Bronchial epithelial cell (primary cell): Measurements from ENCODE around the gene DLL3. TPM values are rescaled to one million over a fixed set of nuclear protein-coding genes. Genes with fewer than 3 reads are reported as not detected.

Experiments
- DNase-seq: peaks from one replicate; pipeline ENCODE4 v3.0.0-alpha.2; 2010; ENCODE audit warnings: low read depth
- FAIRE-seq: peaks from 2 replicates; lab custom pipeline; 2011; peaks lifted over from hg19 to GRCh38; lab: Jason Lieb, UNC
- H3K27me3 ChIP-seq: 2 replicates; pipeline ENCODE4 v1.5.1; 2011; ENCODE audit warnings: low read length; ENCODE audit not compliant: control insufficient read depth, insufficient read depth
- H3K36me3 ChIP-seq: 2 replicates; pipeline ENCODE4 v1.5.1; 2011; ENCODE audit warnings: low read length; ENCODE audit not compliant: control insufficient read depth, insufficient read depth
- H3K4me3 ChIP-seq: 2 replicates; pipeline ENCODE4 v1.5.1; 2011; ENCODE audit warnings: mild to moderate bottlenecking, low read depth, low read length, control low read depth
- total RNA-seq: library from RNA; depleted of rRNA; stranded (reverse); fragments of >200 nt; gene quantifications from 2 replicates; pipeline ENCODE4 v1.2.1, GENCODE V29; 2014
- TF ChIP-seq, protein P1 (sequence below): IDR thresholded peaks from 2 replicates; pipeline ENCODE4 v1.5.1; 2011; ENCODE audit warnings: mild to moderate bottlenecking, moderate library complexity, low read length, control low read depth, inconsistent platforms; ENCODE audit not compliant: insufficient read depth, severe bottlenecking

DLL3 gene
- total RNA-seq, 1 donor from 2014 or later: 0.26 TPM

GRCh38 chr19:39515551-39516191 lies 16.9 kb downstream of the DLL3 start:
- H3K4me3 ChIP-seq: no peak overlapping the region
- H3K36me3 ChIP-seq: no peaks in the 10 kb centered on the region
- TF ChIP-seq, protein P1, sequence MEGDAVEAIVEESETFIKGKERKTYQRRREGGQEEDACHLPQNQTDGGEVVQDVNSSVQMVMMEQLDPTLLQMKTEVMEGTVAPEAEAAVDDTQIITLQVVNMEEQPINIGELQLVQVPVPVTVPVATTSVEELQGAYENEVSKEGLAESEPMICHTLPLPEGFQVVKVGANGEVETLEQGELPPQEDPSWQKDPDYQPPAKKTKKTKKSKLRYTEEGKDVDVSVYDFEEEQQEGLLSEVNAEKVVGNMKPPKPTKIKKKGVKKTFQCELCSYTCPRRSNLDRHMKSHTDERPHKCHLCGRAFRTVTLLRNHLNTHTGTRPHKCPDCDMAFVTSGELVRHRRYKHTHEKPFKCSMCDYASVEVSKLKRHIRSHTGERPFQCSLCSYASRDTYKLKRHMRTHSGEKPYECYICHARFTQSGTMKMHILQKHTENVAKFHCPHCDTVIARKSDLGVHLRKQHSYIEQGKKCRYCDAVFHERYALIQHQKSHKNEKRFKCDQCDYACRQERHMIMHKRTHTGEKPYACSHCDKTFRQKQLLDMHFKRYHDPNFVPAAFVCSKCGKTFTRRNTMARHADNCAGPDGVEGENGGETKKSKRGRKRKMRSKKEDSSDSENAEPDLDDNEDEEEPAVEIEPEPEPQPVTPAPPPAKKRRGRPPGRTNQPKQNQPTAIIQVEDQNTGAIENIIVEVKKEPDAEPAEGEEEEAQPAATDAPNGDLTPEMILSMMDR: no peak
- FAIRE-seq: no peak
- no peak for DNase-seq
- H3K27me3 ChIP-seq: peaks cover 26% of the 10 kb centered on the region

DNA sequence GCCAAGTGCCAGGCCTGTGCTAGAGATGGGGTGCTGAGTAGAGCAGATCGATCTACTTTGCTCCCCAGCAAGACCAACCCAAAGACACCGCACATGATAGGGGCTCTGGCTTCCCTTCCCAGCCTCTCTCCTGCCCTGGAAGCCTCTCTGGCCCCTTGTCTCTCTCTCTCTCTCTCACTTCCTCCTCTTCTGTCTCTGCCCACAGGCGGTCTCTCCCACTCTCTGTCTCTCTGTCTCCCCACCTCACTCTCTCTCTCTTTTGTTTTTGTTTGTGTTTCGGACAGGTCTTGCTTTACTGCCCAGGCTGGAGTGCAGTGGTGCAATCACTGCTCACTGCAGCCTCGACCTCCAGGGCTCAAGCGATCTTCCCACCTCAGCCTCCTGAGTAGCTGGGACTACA lies 17.5 kb downstream of the DLL3 start:
- H3K36me3 ChIP-seq: no peaks in the 10 kb centered on the region
- no peak overlapping the region for H3K4me3 ChIP-seq
- H3K27me3 ChIP-seq: peaks cover 26% of the 10 kb centered on the region
- DNase-seq (no peak), FAIRE-seq (no peak)
- TF ChIP-seq, protein P1: no peak

- H3K36me3 ChIP-seq: no peaks in the 10 kb centered on the region
- TF ChIP-seq, protein P1: no peak
- no peak for DNase-seq
- no peak overlapping the region for H3K4me3 ChIP-seq
- no peak for FAIRE-seq
- peaks cover 26% of the 10 kb centered on the region for H3K27me3 ChIP-seq
These were observed 18.7 kb downstream of the DLL3 start for GRCh38 chr19:39517432-39517831.

- TF ChIP-seq, protein P1: no peak
- DNase-seq (no peak), FAIRE-seq (no peak)
- no peak overlapping the region for H3K4me3 ChIP-seq
- no peaks in the 10 kb centered on the region for H3K36me3 ChIP-seq
- peaks cover 26% of the 10 kb centered on the region for H3K27me3 ChIP-seq
These were observed 19.7 kb downstream of the DLL3 start for GRCh38 chr19:39518458-39518857.

- Histone ChIP-seq H3K27me3 (peaks cover 25% of the 10 kb centered on the region), H3K4me3 (no peak overlapping the region), H3K36me3 (no peaks in the 10 kb centered on the region)
- DNase-seq: no peak
- TF ChIP-seq, protein P1: no peak
- FAIRE-seq: no peak
These were observed 20.2 kb downstream of the DLL3 start for GRCh38 chr19:39518975-39519374.
